Neural crest cell (in vitro differentiated cells): Measurements from ENCODE around the gene DARS1. TPM values are rescaled to one million over a fixed set of nuclear protein-coding genes. Genes with fewer than 3 reads are reported as not detected.

ENCODE experiments used
- DNase-seq: peaks from one replicate; pipeline ENCODE4 v3.0.0; 2021; ENCODE audit warnings: low read depth, mixed read lengths, low spot score
- H3K27ac Mint-ChIP-seq: one replicate; pipeline ENCODE4 v1.8.0; 2021; ENCODE audit warnings: mild to moderate bottlenecking, mixed read lengths; ENCODE audit not compliant: unreplicated experiment
- H3K27me3 Mint-ChIP-seq: 2 replicates; pipeline ENCODE4 v1.8.0; 2021; ENCODE audit warnings: low read depth, mild to moderate bottlenecking, mixed read lengths
- H3K36me3 Mint-ChIP-seq: 2 replicates; pipeline ENCODE4 v1.8.0; 2021; ENCODE audit warnings: low read depth, mild to moderate bottlenecking, mixed read lengths
- H3K4me1 Mint-ChIP-seq: 2 replicates; pipeline ENCODE4 v1.8.0; 2021; ENCODE audit warnings: mixed read lengths
- H3K4me3 Mint-ChIP-seq: one replicate; pipeline ENCODE4 v1.8.0; 2021; ENCODE audit warnings: mild to moderate bottlenecking, mixed read lengths
- H3K9me3 Mint-ChIP-seq: 2 replicates; pipeline ENCODE4 v1.8.0; 2021; ENCODE audit warnings: mixed read lengths
- CTCF ChIP-seq: fragments of 200-600 bp; sonication (generic); conservative IDR thresholded peaks from 2 replicates; pipeline ENCODE4 v1.5.0; 2021; ENCODE audit warnings: antibody characterized with exemption, mild to moderate bottlenecking
- total RNA-seq: library from RNA; stranded (reverse); gene quantifications from 2 replicates; pipeline ENCODE4 v1.2.1, GENCODE V29; 2021

Gene DARS1
- total RNA-seq, 1 donor from 2014 or later, result 73.8 TPM

DNA sequence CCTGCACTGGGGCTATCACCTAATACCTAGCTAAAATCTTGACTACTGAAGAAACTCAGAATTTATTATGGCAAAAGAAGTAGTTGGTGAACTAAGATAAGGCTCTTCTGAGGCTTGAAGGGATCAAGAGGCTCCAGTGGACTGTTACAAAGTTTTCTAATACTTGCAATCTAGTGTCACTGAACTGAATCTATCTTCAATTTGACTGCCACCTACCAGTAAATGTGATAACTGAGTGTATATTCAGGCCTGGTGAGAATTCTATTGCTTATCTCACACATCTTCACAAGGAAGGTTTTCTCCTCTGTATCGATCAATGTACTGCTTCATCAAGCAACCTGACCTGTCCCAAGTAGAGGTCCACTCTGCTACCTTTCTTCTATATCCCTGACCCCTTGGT is 40.8 kb downstream of the DARS1 start:
- no peaks in the 10 kb centered on the region for H3K4me1 Mint-ChIP-seq
- H3K27ac Mint-ChIP-seq, result peak overlapping the region; percentile 2
- no peak overlapping the region for H3K4me3 Mint-ChIP-seq

DNA sequence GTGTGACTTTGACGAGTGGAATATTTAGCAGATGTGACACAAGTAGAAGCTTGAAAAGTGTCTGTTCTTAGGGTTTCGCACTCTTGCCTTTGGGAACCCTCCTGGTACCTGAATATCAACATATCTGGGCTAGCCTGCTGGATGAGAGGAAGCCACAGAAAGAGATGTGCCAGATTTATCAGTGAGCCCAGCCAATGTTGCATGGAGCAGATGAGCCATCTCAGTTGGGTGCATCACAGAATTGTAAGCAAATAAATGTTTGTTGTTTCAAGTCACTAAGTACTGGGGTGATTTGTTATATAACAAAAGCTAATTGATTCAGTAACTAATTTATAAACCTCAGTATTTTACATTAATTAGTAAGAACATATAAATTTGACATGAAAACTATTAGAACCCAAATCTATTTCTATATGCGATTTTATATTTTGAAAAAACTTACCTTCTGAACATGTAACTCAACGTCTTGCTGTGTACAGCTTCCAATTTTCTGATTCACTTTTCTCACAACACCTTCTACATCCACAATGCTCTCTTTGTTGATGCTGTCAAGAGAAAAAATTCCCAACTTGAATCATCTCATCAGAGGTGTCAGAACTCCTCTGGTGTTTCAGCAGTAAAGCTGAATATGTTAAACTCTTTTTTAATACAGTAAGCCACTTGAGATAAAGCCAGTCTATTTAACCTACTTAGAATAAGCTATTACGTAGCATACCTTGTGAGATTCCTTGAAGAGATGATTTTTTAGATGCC is 42.3 kb downstream of the DARS1 start:
- H3K9me3 Mint-ChIP-seq, result peaks cover 8% of the 10 kb centered on the region
- TF ChIP-seq CTCF, result no peak
- no peak overlapping the region for H3K4me3 Mint-ChIP-seq
- H3K27ac Mint-ChIP-seq, result no peak overlapping the region
- H3K4me1 Mint-ChIP-seq, result peaks cover 6% of the 10 kb centered on the region
- H3K27me3 Mint-ChIP-seq, result no peaks in the 10 kb centered on the region
- H3K36me3 Mint-ChIP-seq, result peaks cover 43% of the 10 kb centered on the region
- DNase-seq, result no peak

More for the DNA sequence above, 40.8 kb downstream of the DARS1 start:
- peaks cover 8% of the 10 kb centered on the region for H3K9me3 Mint-ChIP-seq
- no peak for TF ChIP-seq CTCF
- H3K36me3 Mint-ChIP-seq, result peaks cover 28% of the 10 kb centered on the region
- no peaks in the 10 kb centered on the region for H3K27me3 Mint-ChIP-seq
- no peak for DNase-seq

DNA sequence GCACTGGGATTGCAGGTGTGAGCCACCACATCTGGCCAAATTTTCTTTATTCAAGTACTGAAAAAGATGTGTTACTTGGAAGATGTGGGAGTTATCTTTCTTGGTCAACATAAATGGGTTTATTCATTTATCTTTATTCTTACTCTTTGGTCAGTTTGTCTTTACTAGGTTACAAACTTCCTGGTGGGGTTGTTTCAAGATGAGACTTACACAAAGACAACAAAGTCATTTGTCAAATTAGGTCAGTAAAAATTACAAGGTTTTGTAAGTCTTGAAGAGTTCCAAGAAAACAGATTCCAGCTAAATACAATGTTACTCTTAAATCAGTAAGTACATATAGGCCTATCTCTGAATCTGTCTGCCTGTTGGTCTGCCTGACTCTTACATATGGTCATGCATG is 48.9 kb downstream of the DARS1 start:
- no peak overlapping the region for H3K4me3 Mint-ChIP-seq
- DNase-seq, result no peak
- peaks cover 6% of the 10 kb centered on the region for H3K4me1 Mint-ChIP-seq
- peaks cover 47% of the 10 kb centered on the region for H3K36me3 Mint-ChIP-seq
- no peak for TF ChIP-seq CTCF
- H3K27ac Mint-ChIP-seq, result peak overlapping the region; percentile 62
- no peaks in the 10 kb centered on the region for H3K27me3 Mint-ChIP-seq
- H3K9me3 Mint-ChIP-seq, result peaks cover 5% of the 10 kb centered on the region

DNA sequence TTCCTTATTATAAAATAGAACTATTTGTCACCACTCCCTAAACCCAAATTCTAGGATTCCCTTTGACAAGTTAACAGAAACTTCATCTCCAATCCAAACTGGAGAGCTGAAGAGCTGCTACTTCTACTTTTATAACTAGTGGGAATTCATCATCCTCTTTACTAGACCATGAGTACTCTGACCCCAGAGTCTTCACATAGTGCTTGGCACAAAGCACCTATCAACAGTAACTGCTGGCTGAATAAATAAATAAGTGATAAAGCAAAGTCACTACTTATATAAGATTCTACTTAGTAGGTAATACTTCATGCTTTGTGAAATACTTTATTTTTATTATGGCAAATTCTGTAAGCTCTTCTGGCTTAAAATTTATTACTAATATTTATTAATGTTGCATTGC is 49.5 kb downstream of the DARS1 start:
- DNase-seq, result no peak
- Mint-ChIP-seq H3K36me3 (peaks cover 46% of the 10 kb centered on the region), H3K9me3 (peaks cover 5% of the 10 kb centered on the region), H3K27ac (no peak overlapping the region), H3K4me1 (peaks cover 6% of the 10 kb centered on the region), H3K4me3 (no peak overlapping the region), H3K27me3 (no peaks in the 10 kb centered on the region)
- no peak for TF ChIP-seq CTCF

DNA sequence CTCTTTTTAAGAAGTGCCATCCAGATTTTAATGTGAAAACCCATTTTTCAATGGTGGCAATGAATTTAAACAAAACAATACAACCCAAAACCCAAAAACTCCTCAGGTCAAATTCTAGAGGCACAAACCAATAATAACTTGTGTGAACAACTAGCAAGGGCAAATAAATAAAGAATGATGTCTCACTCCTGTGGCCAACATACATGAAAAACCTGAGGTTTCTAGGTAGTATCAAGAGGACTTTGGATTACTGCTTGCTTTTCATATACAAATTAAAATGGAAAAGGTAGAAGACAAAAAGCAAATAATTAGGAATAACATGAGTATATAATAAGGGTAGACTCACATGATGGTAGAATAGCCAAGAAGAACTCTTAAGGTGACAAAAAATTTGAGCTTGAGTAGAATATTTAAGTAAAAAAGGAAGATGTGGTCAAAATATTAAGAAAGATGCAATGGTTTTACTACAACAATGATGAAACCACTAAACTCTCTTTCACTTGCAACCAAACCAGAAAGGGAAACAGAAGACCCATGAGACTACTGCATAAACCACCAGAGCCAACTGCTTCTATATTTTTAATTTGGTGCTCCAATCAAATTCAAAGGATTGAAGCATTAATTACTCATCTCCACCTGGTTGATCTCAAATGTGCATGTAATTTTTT is 53.5 kb downstream of the DARS1 start:
- Mint-ChIP-seq H3K36me3 (peaks cover 26% of the 10 kb centered on the region), H3K4me3 (no peak overlapping the region)
- no peak for DNase-seq

More for the DNA sequence above, 53.5 kb downstream of the DARS1 start:
- Mint-ChIP-seq H3K27me3 (no peaks in the 10 kb centered on the region), H3K27ac (no peak overlapping the region), H3K9me3 (no peaks in the 10 kb centered on the region), H3K4me1 (no peaks in the 10 kb centered on the region)
- TF ChIP-seq CTCF, result no peak
